HEK293T (cell line): ENCODE measurements around the gene SCRN1.

Experiments
- ARNT ChIP-seq: fragments of 450-650 bp; IDR thresholded peaks from 2 replicates; pipeline ENCODE4 v1.6.1; 2017; ENCODE audit warnings: mild to moderate bottlenecking
- BHLHE40 ChIP-seq: fragments of 450-650 bp; IDR thresholded peaks from 2 replicates; pipeline ENCODE4 v1.6.1; 2016; ENCODE audit warnings: mild to moderate bottlenecking, moderate library complexity, borderline replicate concordance
- CTBP1 ChIP-seq: fragments of 450-650 bp; IDR thresholded peaks from 2 replicates; pipeline ENCODE4 v1.6.1; 2016; ENCODE audit warnings: borderline replicate concordance
- FOXM1 ChIP-seq: fragments of 450-650 bp; IDR thresholded peaks from 2 replicates; pipeline ENCODE4 v1.6.1; 2017; ENCODE audit warnings: mild to moderate bottlenecking, borderline replicate concordance
- HDGF ChIP-seq: fragments of 450-650 bp; IDR thresholded peaks from 2 replicates; pipeline ENCODE4 v1.6.1; 2017; ENCODE audit warnings: antibody characterized with exemption, borderline replicate concordance
- L3MBTL2 ChIP-seq: fragments of 450-650 bp; conservative IDR thresholded peaks from 2 replicates; pipeline ENCODE4 v1.6.1; 2016; ENCODE audit warnings: mild to moderate bottlenecking
- SUZ12 ChIP-seq: fragments of 450-650 bp; IDR thresholded peaks from 2 replicates; pipeline ENCODE4 v1.6.1; 2016; ENCODE audit warnings: mild to moderate bottlenecking
- TF ChIP-seq, protein P1 (sequence below): fragments of 450-650 bp; IDR thresholded peaks from 2 replicates; pipeline ENCODE4 v1.6.1; 2016

DNA sequence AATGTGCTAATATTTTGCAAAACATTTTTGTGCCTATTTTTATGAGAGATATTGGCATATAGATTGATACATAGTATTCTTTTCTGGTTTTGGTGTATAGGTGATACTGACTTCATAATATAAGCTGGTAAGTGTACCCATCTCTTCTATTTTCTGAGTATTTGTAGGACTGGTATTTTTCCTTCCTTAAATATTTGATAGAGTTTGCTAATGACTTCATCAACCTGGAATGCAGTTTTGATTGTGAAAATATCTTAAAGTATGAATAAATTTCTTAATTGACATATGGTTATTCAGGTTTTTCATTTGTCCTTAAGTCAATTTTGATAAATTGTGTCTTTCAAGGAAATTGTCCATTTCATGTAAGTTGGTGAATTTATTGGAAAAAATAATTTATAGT is 6.1 kb upstream of the SCRN1 start:
- no peak for TF ChIP-seq ARNT
- no peak for TF ChIP-seq HDGF
- TF ChIP-seq BHLHE40, result no peak
- no peak for TF ChIP-seq FOXM1
- no peak for TF ChIP-seq L3MBTL2
- TF ChIP-seq, protein P1, sequence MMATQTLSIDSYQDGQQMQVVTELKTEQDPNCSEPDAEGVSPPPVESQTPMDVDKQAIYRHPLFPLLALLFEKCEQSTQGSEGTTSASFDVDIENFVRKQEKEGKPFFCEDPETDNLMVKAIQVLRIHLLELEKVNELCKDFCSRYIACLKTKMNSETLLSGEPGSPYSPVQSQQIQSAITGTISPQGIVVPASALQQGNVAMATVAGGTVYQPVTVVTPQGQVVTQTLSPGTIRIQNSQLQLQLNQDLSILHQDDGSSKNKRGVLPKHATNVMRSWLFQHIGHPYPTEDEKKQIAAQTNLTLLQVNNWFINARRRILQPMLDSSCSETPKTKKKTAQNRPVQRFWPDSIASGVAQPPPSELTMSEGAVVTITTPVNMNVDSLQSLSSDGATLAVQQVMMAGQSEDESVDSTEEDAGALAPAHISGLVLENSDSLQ, result no peak
- TF ChIP-seq SUZ12, result no peak
- no peak for TF ChIP-seq CTBP1
